ENCODE measurements around the gene MICB.

DNA sequence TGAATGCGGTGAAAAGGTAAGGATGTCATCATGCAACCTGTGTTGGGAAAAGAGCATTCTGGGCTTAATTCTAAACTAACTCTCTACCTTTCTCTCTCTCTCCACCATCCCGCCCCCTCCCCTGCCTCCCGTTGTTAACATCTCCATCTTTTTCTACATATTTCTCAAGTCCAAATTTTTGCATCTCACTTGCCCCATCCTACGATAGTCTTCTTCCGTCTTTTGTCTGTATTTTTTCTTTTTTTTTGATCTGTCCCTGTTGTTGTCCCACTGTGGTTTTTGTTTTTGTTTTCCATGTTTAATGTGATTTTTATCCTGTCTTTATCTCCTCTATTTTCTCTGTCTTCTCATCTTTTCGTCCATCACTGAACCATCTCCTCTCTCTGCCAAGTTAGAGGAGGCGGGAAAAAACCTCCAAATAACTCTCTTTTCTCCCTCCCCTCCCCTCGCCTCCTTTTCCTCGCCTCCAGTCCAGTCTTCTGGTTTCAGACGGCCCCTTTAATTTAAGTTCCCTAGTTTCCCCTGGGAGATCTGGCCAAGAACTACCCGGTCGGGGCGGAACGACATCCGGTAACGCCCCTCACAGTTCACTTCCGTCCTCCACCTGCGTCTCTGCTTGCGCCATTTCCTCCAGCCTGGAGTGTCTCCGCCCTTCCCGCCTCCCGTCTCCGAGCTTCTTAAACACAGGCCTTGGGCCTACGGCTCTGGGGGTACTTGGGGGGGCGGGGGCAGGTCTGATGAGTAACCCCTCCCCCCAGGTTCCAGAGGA, 49.2 kb downstream of the MICB start, which contains the start of gene NFKBIL1:
- TF ChIP-seq, protein P1, sequence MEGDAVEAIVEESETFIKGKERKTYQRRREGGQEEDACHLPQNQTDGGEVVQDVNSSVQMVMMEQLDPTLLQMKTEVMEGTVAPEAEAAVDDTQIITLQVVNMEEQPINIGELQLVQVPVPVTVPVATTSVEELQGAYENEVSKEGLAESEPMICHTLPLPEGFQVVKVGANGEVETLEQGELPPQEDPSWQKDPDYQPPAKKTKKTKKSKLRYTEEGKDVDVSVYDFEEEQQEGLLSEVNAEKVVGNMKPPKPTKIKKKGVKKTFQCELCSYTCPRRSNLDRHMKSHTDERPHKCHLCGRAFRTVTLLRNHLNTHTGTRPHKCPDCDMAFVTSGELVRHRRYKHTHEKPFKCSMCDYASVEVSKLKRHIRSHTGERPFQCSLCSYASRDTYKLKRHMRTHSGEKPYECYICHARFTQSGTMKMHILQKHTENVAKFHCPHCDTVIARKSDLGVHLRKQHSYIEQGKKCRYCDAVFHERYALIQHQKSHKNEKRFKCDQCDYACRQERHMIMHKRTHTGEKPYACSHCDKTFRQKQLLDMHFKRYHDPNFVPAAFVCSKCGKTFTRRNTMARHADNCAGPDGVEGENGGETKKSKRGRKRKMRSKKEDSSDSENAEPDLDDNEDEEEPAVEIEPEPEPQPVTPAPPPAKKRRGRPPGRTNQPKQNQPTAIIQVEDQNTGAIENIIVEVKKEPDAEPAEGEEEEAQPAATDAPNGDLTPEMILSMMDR (conservative IDR thresholded peaks at IDR 0.05): peak; percentile 63; the same call in 1 of the 2 replicates
- no peak; the same call in 1 of the 2 replicates for TF ChIP-seq ZFX (IDR thresholded peaks at IDR 0.05)

Measured in C4-2B (cell line).